Putamen (tissue), 1 donor: Measurements from ENCODE around the gene C20orf173.
"Not testable (repeated sequence)": the region's sequence is repeated elsewhere in the genome, so short reads cannot be mapped to it uniquely, and the experiment has no call there.

Experiments used
- DNase-seq: peaks from one replicate; pipeline ENCODE4 v3.0.0-alpha.2; 2016; ENCODE audit warnings: low spot score

The C20orf173 gene, protein sequence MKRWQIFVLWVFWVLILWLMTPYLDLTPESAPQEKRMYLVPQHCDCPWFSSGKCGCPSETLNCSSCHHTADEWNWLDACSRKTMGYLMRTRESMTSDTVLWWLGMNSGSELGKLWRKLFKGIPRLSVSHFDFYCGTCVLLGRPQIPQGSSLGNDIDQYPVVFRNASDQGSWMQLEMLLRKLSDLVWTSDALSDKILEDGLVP

DNA sequence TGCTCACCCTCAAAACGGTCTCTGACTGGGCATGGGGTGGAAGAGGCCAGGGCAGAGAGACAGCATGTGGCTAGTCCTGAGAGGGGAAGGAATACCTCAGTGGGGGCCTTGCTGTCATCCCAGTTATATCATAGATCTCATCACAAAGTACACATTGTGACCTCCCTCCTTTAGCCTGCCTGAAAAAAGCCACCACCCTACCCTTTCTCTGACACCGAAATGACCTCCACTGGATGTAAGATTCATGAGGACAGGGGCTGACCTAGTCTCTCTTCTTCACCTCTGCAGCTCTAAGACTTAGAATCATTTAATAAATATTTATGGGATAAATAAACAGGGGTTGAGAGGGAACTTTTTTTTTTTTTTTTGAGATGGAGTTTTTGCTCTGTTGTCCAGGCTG is at the start of gene C20orf173:
C20orf173 (minus strand) TSS at position 101 of the 400 bp plus-strand sequence. CDS start 279 bp downstream, outside the sequence.
- DNase-seq, result no peak

DNA sequence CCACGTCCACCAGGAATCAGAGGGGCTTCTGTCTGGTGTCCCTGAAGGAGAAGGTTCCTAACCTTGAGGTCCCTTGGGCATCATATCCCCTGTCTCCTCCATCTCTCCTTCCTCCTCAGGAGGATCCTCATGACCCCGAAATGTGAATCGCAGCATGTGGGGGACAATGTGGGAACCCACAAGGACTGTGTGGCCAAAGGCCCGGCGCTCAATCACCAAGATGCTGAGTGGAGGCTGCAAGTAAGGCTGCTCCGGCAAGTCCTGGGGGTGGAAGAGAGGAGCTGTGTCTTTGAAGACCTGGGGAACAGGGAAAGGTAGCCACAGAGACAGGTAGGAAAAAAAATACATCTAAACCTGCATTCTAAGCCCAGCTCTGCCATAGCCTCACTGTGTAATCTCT is 49.7 kb upstream of the C20orf173 start:
- DNase-seq, result no peak

DNA sequence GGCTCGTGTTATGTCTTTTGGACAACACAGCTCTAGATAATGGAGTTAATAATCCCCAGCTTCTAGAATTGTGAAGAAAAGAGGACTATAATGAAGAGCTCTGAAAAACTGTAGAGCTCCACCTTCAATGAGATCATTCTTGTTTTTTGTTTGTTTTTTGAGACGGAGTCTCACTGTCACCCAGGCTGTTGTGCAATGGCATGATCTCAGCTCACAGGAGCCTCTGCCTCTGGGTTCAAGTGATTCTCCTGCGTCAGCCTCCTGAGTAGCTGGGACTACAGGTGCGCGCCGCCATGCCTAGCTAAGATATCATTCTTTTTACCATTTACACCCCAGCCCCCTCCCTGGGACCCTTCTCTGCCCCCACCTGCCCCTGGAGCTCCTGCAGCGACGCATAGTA is 49.0 kb upstream of the C20orf173 start:
- DNase-seq, result no peak

DNA sequence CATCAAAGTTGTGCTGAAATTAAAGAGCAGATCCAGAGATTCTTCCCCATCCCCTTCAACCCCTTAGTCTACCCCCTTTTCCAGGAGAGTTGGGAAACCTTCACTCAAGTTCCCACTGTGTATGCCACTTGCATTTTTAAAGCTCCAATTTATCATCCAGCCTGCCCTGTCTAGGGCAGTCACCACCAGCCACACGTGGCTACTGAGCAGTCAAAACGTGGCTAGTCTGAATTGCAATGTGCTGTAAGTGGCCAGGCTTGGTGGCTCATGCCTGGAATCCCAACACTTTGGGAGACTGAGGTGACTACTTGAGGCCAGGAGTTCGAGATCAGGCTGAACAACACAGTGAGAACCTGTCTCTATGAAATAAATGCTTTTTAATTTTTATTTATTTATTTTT is 47.4 kb upstream of the C20orf173 start:
- DNase-seq, result no peak

DNA sequence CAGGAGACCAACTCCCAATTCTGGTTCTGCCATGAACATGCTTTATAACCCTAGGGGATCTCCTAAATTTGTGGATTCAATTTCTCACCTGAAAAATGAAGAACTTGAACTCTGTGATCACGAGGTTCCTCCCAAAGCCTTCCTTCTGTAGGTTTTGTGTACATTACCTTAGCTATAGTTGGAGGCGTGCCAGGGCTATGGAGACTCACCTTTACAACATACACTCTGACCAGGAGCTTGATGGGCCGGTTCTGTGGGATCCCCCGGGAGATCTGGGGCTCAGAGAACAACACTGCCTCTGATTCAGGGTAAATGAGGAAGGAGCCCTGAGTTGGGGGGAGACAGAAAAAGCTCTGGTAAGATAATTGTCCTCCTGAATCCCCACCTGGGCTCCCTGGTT is 46.5 kb upstream of the C20orf173 start:
- DNase-seq, result no peak

DNA sequence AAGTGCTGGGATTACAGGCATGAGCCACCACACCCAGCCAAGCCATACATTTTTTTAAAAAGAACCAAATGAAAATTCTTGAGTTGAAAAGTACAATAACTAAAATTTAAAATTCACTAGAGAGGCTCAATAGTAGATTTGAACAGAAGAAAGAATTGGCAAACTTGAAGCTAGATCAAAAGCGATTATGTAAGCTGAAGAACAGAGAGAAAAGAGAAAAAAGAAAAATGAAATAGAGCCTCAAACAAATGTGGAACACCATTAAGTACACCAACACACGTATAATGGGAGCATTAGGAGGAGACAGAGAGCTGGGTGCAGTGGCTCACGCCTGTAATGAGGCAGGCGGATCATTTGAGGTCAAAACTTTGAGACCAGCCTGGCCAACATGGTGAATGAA is 43.4 kb upstream of the C20orf173 start:
- DNase-seq, result no peak

DNA sequence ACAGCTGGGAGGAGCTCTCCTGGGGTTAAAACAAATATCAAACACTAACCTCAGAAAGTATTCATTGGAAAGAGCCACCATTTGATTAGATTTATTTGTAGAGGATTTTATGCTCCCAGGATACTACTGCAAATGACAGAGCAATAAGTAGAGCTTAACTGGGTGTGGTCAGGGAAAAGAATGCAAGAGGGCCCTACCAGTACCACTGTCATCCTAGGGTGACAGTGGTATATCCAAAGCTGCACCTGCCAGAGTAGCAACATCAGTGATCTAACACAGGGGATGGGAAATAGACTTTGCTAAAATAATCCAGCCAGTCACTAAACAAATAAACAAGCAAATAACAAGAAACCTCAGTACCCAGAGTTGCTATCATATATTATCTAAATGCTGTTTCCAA is 42.1 kb upstream of the C20orf173 start:
- no peak for DNase-seq

DNA sequence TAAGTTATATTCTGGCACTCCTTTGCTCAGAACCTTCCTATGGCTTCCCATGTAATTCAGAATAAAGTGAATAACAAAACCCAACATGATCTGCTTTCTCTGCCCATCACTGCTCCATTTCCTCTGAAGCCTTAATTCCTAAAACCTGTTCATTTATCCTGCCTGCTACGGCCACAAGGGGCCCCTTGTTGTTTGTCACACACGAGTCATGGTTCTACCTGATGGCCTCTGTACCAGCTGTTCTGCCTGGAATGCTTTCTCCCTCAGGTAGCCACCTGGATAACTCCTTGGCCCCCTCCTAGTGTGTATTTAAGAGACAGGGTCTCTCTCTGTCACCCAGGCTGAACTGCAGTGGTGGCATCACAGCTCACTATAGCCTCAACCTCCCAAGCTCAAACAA is 39.2 kb upstream of the C20orf173 start:
- no peak for DNase-seq

DNA sequence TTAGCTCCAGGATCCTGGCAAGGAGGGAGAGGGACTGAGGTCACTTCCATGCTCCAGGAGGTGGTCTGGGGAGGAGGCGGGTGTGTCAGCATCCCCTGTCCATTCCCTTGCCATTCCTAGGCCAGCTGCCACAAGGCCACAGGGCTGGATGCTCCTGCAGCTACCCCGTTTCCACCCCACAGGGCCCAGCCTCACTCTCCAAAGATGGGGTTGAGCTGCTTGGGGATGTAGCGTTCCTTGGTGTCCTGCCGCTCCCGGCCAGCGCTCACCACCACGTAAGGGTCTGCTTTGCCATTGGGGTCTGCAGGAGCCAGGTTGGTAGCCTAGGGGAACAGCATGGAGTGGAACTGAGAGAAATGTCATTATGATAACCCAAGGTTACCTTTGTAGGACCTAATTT is 35.5 kb upstream of the C20orf173 start:
- no peak for DNase-seq

DNA sequence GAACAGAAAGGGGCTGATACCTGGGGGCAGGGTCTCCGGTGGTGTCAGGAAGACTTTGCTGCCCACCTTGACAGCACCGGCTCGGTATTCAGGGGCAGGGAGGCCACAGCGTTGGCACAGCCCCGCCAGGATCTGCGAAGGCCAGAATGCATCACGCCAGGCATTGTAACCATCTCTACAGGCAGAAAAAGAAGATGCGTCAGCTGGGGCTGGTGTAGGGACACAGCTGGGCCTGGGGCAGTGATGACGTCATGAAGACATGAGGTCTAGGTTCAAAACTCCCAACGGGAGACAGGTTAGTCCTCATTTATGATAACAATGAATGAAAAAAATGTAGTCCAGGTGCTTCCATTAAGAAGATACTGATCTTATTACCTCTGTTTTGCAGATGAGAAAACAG is 34.4 kb upstream of the C20orf173 start:
- no peak for DNase-seq

DNA sequence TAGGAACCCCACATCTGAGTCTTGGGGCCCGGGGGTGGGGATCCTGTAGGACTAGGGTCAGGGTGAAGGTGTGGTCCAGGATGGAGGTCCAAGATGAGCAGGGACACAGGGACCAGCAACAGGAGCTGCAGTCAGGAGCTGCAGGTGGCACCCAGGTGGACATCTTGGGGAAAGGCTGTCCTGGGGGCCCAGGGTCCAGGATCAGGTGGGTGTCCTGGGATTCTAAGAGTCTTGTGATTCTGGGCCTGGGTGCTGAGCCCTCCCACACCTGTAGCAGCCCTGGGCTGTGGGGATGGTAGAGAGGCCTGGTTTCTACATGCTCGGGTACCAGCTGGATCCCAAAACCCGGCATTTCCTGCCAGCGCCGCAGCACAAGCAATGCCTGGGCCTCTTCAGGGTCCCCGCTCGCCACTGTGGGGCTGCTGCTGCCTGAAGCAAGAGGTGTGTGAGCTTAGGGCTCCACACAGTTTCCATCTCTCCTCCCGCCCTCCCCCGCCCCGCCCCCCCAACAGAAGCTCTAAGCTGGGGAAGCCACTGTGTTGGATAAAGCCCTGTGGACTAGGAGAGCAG is 33.2 kb upstream of the C20orf173 start:
- DNase-seq, result no peak

DNA sequence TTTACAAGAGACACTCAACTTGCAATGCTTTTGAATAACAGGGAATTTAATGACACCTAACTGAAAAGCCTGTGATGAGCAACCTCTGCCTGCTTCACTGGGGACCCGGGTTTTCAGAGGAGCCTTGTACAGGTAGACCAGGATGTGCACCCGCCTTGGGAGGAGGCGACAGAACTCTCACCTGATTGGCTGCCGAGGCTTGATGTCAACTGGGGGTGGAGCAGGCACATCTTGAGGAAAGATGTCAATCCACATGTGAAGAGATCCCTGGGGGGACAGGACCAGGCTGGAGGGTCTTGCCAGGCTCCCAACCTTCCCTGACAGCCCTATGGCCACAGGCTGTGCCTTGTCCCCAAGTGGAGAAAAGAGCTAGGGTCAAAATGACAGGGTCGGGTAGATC is 32.2 kb upstream of the C20orf173 start:
- DNase-seq, result no peak

DNA sequence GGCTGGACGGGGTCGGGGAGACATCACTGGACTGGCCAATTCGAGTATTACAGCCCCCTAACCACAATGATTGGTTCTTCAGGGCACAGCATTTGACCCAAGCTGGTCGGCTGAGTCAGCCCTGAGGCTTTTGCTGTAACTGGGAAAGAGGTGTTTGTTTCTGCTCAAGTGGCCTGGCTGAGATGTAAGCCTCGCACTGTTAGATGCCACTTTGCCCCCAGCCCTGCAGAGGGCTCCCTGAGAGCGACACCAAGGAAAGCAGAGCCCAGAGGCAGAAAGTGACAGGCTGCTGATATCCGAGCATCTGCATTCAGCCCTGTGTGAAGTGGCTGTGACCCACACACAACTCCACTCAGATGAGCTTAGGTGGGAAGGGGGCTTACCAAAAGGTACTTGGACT is 31.8 kb upstream of the C20orf173 start:
- DNase-seq, result peak; percentile 17

DNA sequence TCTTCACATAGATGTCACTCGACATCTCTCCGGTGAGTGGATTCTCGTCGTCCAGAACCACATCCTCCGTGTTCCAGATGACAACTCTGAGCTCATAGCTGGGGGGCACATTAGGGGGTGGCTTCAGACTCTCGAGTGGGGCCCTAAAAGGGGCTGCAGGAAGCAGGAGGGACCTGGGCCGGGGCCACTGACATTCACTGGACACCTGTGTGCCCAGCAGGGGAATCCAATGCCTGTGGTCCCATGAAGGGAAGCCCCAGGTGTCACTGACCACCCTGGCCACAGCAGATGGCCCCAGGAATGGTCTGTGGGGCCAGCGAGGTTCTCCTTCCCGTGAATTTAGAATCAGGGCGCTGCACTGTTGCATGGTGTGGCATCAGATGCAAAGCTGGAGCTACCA is 31.1 kb upstream of the C20orf173 start:
- DNase-seq, result no peak

DNA sequence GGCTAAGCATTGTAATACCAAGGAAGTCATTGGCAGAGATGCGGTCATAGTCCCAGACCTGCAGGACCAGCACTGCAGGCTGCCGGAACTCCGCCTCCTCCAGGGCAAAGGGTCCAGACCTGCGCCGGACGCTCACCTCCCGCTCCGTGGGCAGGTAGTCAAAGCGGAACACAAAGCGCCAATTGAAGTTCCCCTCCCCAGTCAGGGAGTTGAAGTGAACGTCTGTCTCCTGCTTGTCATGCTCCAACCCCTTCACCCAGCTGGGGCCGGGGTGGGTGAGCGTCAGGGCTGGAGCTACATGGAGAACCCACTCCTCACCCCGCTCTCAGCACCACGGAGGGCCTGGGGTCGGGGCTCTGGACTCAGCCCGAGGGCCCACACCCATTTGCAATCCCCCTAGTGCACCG is 30.7 kb upstream of the C20orf173 start:
- DNase-seq, result no peak

DNA sequence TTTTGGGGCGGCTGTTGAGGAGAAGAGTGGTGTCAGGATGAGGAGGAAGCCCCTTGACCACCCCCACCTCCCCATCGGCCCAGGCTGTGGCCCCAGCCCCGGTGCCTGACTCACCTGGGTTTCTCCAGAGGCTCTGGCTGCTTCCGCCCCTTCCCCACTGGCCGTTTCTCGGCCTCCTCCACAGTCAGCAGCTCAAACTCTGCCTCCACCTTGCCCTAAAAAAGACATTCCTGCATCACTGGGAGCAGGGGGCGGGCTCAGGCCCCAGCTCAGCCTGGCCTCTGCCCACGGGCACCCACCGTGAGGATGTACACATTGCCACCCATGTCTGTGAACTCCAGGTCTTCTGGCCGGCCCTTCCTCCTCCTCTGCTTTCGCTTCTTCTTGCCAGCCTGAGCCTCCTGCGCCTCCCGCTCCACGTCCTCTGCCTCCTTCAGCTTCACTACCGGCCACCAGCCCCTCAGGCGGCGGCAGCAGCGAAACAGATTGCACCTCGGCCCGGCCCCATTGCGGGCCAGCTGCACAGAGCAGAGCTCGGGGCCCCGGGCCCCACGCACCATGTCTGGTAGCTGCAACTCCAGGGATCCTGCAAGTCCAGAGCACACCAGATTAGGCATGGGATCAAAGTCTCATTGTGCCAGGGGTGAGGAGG is 29.7 kb upstream of the C20orf173 start:
- DNase-seq, result no peak

DNA sequence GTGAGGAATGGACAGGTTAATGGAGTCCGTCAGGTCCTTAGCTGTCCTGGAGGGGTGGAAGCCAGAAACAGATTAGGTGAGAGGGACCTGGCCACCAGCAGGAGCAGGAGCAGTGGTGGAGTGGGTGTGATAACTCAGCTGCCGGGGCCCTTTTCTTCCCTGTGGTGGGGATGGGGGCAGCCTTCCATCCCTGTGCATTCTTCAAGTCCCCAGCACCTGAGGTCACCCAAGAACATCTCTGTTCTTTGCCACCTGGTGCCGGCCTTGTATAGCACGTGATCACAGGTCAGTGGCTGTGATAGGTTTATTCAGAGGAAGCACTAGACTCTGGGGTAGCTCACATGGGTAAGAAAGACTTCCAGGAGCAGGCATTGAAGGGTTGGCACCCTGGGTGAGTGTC is 29.0 kb upstream of the C20orf173 start:
- no peak for DNase-seq

DNA sequence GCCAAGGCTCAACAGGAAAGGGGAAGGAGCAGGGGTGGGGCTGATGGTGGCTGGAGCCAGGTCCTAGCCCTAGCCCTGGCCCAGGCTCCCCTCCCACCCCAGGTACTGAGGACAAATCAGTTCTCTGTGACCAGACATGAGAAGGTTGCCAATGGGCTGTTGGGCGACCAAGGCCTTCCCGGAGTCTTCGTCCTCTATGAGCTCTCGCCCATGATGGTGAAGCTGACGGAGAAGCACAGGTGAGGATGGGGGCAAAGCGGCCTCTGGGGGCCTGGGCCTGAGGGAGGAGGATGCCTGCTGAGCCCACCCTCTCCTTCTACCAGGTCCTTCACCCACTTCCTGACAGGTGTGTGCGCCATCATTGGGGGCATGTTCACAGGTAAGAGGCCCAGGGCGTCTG is 27.4 kb upstream of the C20orf173 start:
- DNase-seq, result no peak

DNA sequence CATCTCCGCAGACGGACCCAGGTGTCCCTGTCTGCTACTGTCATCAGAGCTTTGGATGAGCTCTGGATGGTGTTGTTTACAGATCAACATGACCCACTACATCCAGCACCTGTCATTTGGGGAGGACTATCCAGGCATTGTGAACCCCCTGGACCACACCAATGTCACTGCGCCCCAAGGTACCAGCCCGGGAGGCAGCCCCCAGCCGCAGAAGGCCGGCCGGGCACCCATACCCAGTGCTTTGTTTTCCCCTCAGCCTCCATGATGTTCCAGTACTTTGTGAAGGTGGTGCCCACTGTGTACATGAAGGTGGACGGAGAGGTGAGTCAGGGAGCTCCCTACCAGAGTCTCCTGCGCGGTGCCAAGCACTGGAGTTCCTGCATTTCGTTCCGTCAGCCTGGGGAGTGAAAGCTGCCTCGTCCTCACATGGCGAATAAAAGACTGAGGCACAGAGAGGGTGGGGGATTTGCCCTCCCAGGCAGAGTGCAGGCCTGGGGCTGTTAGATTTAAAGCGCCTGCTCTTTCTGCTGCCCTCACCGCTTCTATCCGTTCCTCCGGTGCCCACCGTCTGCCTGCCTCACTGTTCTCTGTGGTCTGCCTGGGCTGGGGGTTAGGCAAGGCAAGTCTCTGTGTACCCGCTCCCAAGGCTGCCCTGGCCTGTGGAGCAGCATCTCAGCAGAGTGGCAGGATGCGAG is 26.6 kb upstream of the C20orf173 start:
- no peak for DNase-seq

DNA sequence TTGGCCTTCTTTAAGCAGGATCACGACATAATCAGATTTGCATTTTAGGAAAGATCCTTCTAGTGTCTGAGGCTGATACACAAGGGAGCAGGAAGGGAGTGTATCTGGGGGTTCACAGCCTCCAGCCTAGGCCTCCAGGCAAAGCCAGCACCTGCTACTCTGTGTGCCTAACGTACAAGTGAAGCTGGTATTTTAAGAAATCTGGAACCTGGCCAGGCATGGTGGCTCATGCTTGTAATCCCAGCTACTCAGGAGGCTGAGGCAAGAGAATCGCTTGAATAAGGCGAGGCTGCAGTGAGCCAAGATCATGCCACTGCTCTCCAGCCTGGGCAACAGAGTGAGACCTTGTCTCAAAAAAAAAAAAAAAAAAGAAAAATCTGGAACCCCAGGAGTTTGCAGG is 26.0 kb upstream of the C20orf173 start:
- not testable (repeated sequence) for DNase-seq

DNA sequence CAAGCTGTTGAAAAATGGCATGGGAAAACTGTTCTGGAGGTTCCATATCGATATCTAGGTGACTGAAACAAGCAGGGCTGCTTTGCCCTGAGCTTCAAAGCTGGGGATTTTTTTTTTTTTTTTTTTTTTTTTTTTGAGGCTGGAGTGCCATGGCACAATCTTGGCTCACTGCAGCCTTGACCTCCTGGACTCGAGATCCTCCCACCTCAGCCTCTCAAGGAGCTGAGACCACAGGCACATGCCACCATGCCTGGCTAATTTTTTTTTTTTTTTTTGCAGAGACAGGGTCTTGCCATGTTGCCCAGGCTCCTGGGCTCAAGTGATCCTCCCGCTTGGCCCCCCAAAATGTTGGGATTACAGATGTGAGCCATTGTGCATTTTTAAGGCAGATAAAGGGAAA is 23.5 kb upstream of the C20orf173 start:
- no peak for DNase-seq

DNA sequence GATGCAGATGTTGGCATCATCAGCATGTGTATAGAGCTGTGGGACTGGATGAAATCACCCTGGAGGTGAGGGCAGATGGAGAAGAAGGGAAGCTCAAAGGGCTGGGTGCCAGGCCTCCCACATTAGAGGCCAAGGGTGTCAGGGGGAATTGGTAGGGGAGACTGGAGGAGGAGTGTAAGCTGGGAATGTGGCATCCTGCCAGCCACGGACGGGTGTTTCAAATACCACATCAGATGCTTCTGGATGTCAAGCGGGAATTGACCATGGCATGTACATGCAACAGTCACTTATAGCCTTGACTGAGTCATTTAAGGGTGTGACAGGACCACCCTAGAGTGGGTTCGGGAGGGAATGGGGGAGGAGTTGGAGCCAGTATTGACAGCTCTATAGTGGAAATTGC is 22.1 kb upstream of the C20orf173 start:
- DNase-seq, result no peak

DNA sequence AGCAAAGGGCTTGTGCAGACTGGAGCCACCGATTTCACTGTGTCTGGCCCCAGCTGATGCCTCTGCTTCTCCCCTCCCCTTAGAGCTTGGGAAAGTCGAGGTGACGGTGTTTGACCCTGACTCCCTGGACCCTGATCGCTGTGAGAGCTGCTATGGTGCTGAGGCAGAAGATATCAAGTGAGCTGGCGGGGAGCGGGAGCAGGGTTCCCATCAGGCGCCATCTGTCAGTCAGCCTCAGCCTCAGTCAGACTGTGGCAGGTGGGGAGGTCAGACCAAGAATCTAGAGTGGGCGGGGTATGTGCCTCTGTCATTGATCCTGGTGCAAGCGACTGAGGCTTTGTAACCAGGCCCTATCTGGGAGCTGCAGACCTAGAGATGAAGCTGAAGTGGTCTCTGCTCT is 17.9 kb upstream of the C20orf173 start:
- no peak for DNase-seq
